Breast epithelium (tissue), 3 donors: ENCODE data around the gene WIPI1.

ENCODE experiments used
- POLR2A ChIP-seq: fragments of 450-650 bp; IDR thresholded peaks from one replicate; pipeline ENCODE4 v1.6.1; 2016; ENCODE audit warnings: antibody characterized with exemption, mild to moderate bottlenecking, moderate library complexity
- POLR2AphosphoS5 ChIP-seq, 3 donors: sonication (generic); formaldehyde crosslinking; IDR thresholded peaks; one replicate each; pipeline ENCODE4 v1.6.1; 2017; ENCODE audit warnings: antibody characterized with exemption in 3 of 3
- TF ChIP-seq, protein P1 (sequence below), 3 donors: fragments of 450-650 bp; IDR thresholded peaks; one replicate each; pipeline ENCODE4 v1.5.1; 2016 to 2017; ENCODE audit warnings: antibody characterized with exemption in 3 of 3, mild to moderate bottlenecking in 3 of 3, moderate library complexity in 3 of 3

DNA sequence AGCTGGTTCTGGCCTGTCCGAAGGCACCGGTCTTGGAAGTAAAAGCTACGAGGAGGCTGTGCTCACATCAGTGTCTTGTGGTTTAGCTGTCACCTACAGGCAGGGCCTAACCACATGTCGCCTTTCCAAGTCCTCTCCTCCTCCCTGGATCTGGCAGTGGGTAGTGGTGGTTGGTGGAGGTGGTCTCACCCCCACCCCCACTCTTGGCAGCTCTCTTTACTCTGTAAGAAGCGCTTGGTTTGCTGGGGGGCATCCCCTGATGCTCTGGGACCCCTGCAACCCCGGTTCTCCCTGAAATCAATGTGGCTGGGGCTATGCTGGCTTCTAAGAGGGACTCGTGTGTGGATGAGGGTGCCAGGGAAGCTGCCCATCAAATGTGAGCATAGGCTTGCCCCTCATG, 68.3 kb downstream of the WIPI1 start:
- TF ChIP-seq, protein P1, sequence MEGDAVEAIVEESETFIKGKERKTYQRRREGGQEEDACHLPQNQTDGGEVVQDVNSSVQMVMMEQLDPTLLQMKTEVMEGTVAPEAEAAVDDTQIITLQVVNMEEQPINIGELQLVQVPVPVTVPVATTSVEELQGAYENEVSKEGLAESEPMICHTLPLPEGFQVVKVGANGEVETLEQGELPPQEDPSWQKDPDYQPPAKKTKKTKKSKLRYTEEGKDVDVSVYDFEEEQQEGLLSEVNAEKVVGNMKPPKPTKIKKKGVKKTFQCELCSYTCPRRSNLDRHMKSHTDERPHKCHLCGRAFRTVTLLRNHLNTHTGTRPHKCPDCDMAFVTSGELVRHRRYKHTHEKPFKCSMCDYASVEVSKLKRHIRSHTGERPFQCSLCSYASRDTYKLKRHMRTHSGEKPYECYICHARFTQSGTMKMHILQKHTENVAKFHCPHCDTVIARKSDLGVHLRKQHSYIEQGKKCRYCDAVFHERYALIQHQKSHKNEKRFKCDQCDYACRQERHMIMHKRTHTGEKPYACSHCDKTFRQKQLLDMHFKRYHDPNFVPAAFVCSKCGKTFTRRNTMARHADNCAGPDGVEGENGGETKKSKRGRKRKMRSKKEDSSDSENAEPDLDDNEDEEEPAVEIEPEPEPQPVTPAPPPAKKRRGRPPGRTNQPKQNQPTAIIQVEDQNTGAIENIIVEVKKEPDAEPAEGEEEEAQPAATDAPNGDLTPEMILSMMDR (IDR thresholded peaks at IDR 0.05) = no peak
- TF ChIP-seq POLR2AphosphoS5 (IDR thresholded peaks at IDR 0.05) (no peak), POLR2A (no peak)
